A204.1 (cell line): Measurements from ENCODE around the gene PRR5L.
"Not testable (repeated sequence)": the region's sequence is repeated elsewhere in the genome, so short reads cannot be mapped to it uniquely, and the experiment has no call there.

ENCODE experiments used
- FAIRE-seq: peaks from 2 replicates; lab custom pipeline; 2012; peaks lifted over from hg19 to GRCh38; lab: Jason Lieb, UNC

PRR5L gene

GRCh38 chr11:36280531-36280930 lies 15.6 kb upstream of the PRR5L start:
- FAIRE-seq: no peak

- FAIRE-seq: no peak
These were observed 14.2 kb upstream of the PRR5L start for GRCh38 chr11:36281850-36282249.

- no peak for FAIRE-seq
These were observed 13.2 kb upstream of the PRR5L start for GRCh38 chr11:36282926-36283325.

GRCh38 chr11:36288442-36289225 lies 7.5 kb upstream of the PRR5L start:
- no peak for FAIRE-seq

GRCh38 chr11:36289226-36289852 lies 6.7 kb upstream of the PRR5L start, which contains the start of gene COMMD9:
COMMD9 (minus strand) TSS chr11:36289424; CDS start chr11:36289412, 12 bp downstream.
- peak; percentile 62 for FAIRE-seq

GRCh38 chr11:36292311-36292722 lies 3.8 kb upstream of the PRR5L start:
- FAIRE-seq: no peak

- no peak for FAIRE-seq
These were observed 926 bp downstream of the PRR5L start for GRCh38 chr11:36296884-36297543.

GRCh38 chr11:36300650-36301049 lies 4.6 kb downstream of the PRR5L start:
- FAIRE-seq: no peak

- FAIRE-seq: no peak
These were observed 8.3 kb downstream of the PRR5L start for GRCh38 chr11:36304351-36304750.

- no peak for FAIRE-seq
These were observed 9.0 kb downstream of the PRR5L start for GRCh38 chr11:36305047-36305446.

- no peak for FAIRE-seq
These were observed 10.8 kb downstream of the PRR5L start for GRCh38 chr11:36306888-36307287.

- FAIRE-seq: no peak
These were observed 12.5 kb downstream of the PRR5L start for GRCh38 chr11:36308577-36308976.

- no peak for FAIRE-seq
These were observed 13.7 kb downstream of the PRR5L start for GRCh38 chr11:36309779-36310178.

- no peak for FAIRE-seq
These were observed 16.0 kb downstream of the PRR5L start for GRCh38 chr11:36311926-36312595.

- FAIRE-seq: no peak
These were observed 16.8 kb downstream of the PRR5L start for GRCh38 chr11:36312611-36313472.

GRCh38 chr11:36313750-36314433 lies 17.8 kb downstream of the PRR5L start:
- no peak for FAIRE-seq

GRCh38 chr11:36314434-36314767 lies 18.3 kb downstream of the PRR5L start:
- no peak for FAIRE-seq

- FAIRE-seq: no peak
These were observed 20.0 kb downstream of the PRR5L start for GRCh38 chr11:36316049-36316448.

- FAIRE-seq: no peak
These were observed 21.9 kb downstream of the PRR5L start for GRCh38 chr11:36317992-36318391.

- FAIRE-seq: not testable (repeated sequence)
These were observed 28.9 kb downstream of the PRR5L start for GRCh38 chr11:36324956-36325355.

GRCh38 chr11:36325403-36325802 lies 29.3 kb downstream of the PRR5L start:
- not testable (repeated sequence) for FAIRE-seq
